ENCODE measurements around the gene C11orf86.

C11orf86 gene

DNA sequence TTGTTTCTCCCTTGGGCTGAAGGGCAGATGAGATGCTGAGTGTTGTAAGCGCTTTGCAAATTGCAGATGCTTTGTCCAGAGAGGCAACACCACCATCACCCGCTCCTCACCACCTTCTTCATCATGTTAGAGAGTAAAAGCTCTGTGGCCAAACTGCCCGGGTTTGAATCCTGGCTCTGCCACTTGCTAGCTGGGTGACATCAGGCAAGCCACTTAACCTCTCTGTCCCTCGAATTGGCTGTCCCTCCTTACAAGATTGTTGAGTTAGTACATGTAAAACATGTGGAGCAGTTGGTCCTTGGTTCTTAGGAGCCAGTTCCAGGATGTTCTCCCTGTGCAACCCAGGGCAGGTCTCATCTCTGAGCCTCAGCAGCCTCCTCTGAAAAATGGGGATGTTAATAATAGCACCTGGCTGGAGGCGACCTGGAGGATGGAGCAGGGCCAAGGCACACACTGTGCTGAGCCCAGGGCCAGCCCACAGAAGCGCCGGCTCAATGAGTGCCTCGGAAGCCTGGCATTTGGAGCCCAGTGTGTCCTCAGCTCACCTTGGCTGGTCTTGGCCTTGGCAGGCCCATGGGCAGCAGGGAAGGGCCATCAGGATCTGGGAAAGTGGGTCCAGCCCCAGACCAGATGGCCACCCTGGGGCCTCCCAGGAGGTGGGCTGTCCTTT is 10.5 kb downstream of the C11orf86 start:
- Histone ChIP-seq H2AFZ (ENCODE audit: low read length) (no peak overlapping the region), H3K9me2 (replicated peaks; ENCODE audit: low read depth, low read length) (no peaks in the 10 kb centered on the region), H3F3A (ENCODE audit: low read depth) (no peaks in the 10 kb centered on the region), H3K9me3 (ENCODE audit: insufficient read depth, low read depth, low read length) (no peaks in the 10 kb centered on the region), H3K27me3 (ENCODE audit: insufficient read depth, low read length, poor library complexity, severe bottlenecking) (no peaks in the 10 kb centered on the region), H3K36me3 (ENCODE audit: insufficient read depth, low read length) (no peaks in the 10 kb centered on the region), H3K79me2 (ENCODE audit: insufficient read depth, low read length) (no peaks in the 10 kb centered on the region), H4K20me1 (ENCODE audit: insufficient read depth, low read length, poor library complexity, severe bottlenecking) (no peaks in the 10 kb centered on the region), H3K4me1 (ENCODE audit: insufficient read depth, low read length, poor library complexity, severe bottlenecking) (peaks cover 15% of the 10 kb centered on the region), H3K4me3 (ENCODE audit: low read length, poor library complexity, severe bottlenecking) (no peak overlapping the region), H3K4me2 (ENCODE audit: low read depth, low read length, poor library complexity, severe bottlenecking) (no peak overlapping the region), H3K9ac (ENCODE audit: low read depth, low read length, poor library complexity, severe bottlenecking) (no peak overlapping the region)
- TF ChIP-seq EZH2phosphoT487 (IDR thresholded peaks at IDR 0.05; ENCODE audit: borderline replicate concordance), result no peak
- no peak for TF ChIP-seq CTCF (conservative IDR thresholded peaks at IDR 0.05; ENCODE audit: low read length)

DNA sequence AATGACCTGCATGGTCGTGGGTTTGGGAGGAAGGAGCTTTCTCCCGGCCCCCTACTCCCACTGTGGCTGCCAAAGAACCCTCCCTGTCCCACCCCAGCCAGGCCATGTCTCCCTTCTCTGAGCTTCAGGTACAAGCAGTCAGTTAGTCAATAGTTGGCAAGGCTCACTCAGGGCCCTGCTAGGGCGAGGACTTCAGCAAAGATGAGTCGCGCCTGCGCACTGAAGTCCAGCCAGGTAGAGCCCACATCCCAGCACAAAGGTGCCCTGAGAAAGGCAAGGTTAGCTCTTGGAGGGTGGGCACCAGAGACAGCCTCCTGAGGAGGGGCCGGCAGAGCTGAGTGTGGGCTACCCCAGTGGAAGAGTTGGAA is 11.1 kb downstream of the C11orf86 start:
- TF ChIP-seq CTCF (conservative IDR thresholded peaks at IDR 0.05; ENCODE audit: low read length) (no peak), EZH2phosphoT487 (IDR thresholded peaks at IDR 0.05; ENCODE audit: borderline replicate concordance) (no peak)
- no peak overlapping the region for H3K9ac ChIP-seq (ENCODE audit: low read depth, low read length, poor library complexity, severe bottlenecking)
- H3F3A ChIP-seq (ENCODE audit: low read depth), result no peaks in the 10 kb centered on the region
- no peak overlapping the region for H3K4me3 ChIP-seq (ENCODE audit: low read length, poor library complexity, severe bottlenecking)
- H4K20me1 ChIP-seq (ENCODE audit: insufficient read depth, low read length, poor library complexity, severe bottlenecking), result no peaks in the 10 kb centered on the region
- no peak overlapping the region for H2AFZ ChIP-seq (ENCODE audit: low read length)
- no peaks in the 10 kb centered on the region for H3K27me3 ChIP-seq (ENCODE audit: insufficient read depth, low read length, poor library complexity, severe bottlenecking)
- peaks cover 15% of the 10 kb centered on the region for H3K4me1 ChIP-seq (ENCODE audit: insufficient read depth, low read length, poor library complexity, severe bottlenecking)
- H3K9me3 ChIP-seq (ENCODE audit: insufficient read depth, low read depth, low read length), result no peaks in the 10 kb centered on the region
- no peak overlapping the region for H3K4me2 ChIP-seq (ENCODE audit: low read depth, low read length, poor library complexity, severe bottlenecking)
- no peaks in the 10 kb centered on the region for H3K9me2 ChIP-seq (replicated peaks; ENCODE audit: low read depth, low read length)
- H3K36me3 ChIP-seq (ENCODE audit: insufficient read depth, low read length), result no peaks in the 10 kb centered on the region
- H3K79me2 ChIP-seq (ENCODE audit: insufficient read depth, low read length), result no peaks in the 10 kb centered on the region

- Histone ChIP-seq H3K4me2 (ENCODE audit: low read depth, low read length, poor library complexity, severe bottlenecking) (no peak overlapping the region), H3K4me1 (ENCODE audit: insufficient read depth, low read length, poor library complexity, severe bottlenecking) (peaks cover 11% of the 10 kb centered on the region), H2AFZ (ENCODE audit: low read length) (no peak overlapping the region), H3K79me2 (ENCODE audit: insufficient read depth, low read length) (no peaks in the 10 kb centered on the region), H3K27me3 (ENCODE audit: insufficient read depth, low read length, poor library complexity, severe bottlenecking) (no peaks in the 10 kb centered on the region), H3K9me2 (replicated peaks; ENCODE audit: low read depth, low read length) (no peaks in the 10 kb centered on the region), H3F3A (ENCODE audit: low read depth) (no peaks in the 10 kb centered on the region), H3K9ac (ENCODE audit: low read depth, low read length, poor library complexity, severe bottlenecking) (no peak overlapping the region), H4K20me1 (ENCODE audit: insufficient read depth, low read length, poor library complexity, severe bottlenecking) (no peaks in the 10 kb centered on the region), H3K36me3 (ENCODE audit: insufficient read depth, low read length) (no peaks in the 10 kb centered on the region), H3K4me3 (ENCODE audit: low read length, poor library complexity, severe bottlenecking) (no peak overlapping the region), H3K9me3 (ENCODE audit: insufficient read depth, low read depth, low read length) (no peaks in the 10 kb centered on the region)
- no peak for TF ChIP-seq EZH2phosphoT487 (IDR thresholded peaks at IDR 0.05; ENCODE audit: borderline replicate concordance)
- no peak for TF ChIP-seq CTCF (conservative IDR thresholded peaks at IDR 0.05; ENCODE audit: low read length)
These were observed 12.1 kb downstream of the C11orf86 start for GRCh38 chr11:66987158-66987620.

Data from Loucy (cell line).